Stomach (tissue), 9 donors: ENCODE data around the gene TMEM255B. TPM values are rescaled to one million over a fixed set of nuclear protein-coding genes. Genes with fewer than 3 reads are reported as not detected.

Experiments
- DNase-seq, 2 donors: peaks; one replicate each; pipeline versions ENCODE4 v3.0.0 to v3.0.0-alpha.2; 2013 to 2019
- H3K27ac ChIP-seq, 5 donors: fragments of 200-600 bp in 4 of 5; sonication (generic) in 4 of 5; one replicate each; pipeline ENCODE4 v1.5.1; 2013 to 2019; ENCODE audit warnings: mild to moderate bottlenecking in 1 of 5, moderate library complexity in 1 of 5
- H3K27me3 ChIP-seq, 3 donors: fragments of 200-600 bp; sonication (generic); one replicate each; pipeline ENCODE4 v1.5.1; 2017 to 2019; ENCODE audit warnings: mixed run types in 1 of 3
- H3K36me3 ChIP-seq, 4 donors: fragments of 200-600 bp; sonication (generic); 1 replicate in 3 of 4; 2 replicates in 1 of 4; pipeline ENCODE4 v1.5.1; 2016 to 2019
- H3K4me1 ChIP-seq, 4 donors: fragments of 200-600 bp; sonication (generic); one replicate each; pipeline ENCODE4 v1.5.1; 2016 to 2019
- H3K4me3 ChIP-seq, 4 donors: fragments of 200-600 bp; sonication (generic) in 3 of 4; one replicate each; pipeline ENCODE4 v1.5.1; 2016 to 2019; ENCODE audit warnings: mild to moderate bottlenecking in 1 of 4
- H3K9me3 ChIP-seq, 4 donors: fragments of 200-600 bp; sonication (generic); one replicate each; pipeline ENCODE4 v1.5.1; 2016 to 2019
- EP300 ChIP-seq: sonication (generic); formaldehyde crosslinking; IDR thresholded peaks from one replicate; pipeline ENCODE4 v1.6.1; 2017; ENCODE audit warnings: antibody characterized with exemption
- POLR2A ChIP-seq, 4 donors: fragments of 450-650 bp; IDR thresholded peaks; one replicate each; pipeline ENCODE4 v1.6.1; 2016; ENCODE audit warnings: antibody characterized with exemption in 4 of 4, control low read depth in 2 of 4, mild to moderate bottlenecking in 1 of 4, moderate library complexity in 1 of 4
- POLR2AphosphoS5 ChIP-seq, 3 donors: sonication (generic); formaldehyde crosslinking; IDR thresholded peaks; one replicate each; pipeline ENCODE4 v1.6.1; 2016; ENCODE audit warnings: antibody characterized with exemption in 3 of 3
- WGBS, 5 donors: extraction: QIAGEN DNeasy Blood & Tissue Kit in 3 of 5; methylation state at CpG; one replicate each; pipeline versions ENCODE4 v1.1.5 to v1.1.7; 2013 to 2018; 5-methylcytosine and 5-hydroxymethylcytosine counted together
- intact Hi-C: fragments of 100-400 bp; cut with DNase I; formaldehyde crosslinking; loops from one replicate; pipeline ENCODE4 v1.15.1; 2023; ENCODE audit warnings: low total_unique reads
- polyA plus RNA-seq, 3 donors: library from polyadenylated mRNA; stranded (reverse); fragments of 200-250 nt; gene quantifications; one replicate each; pipeline ENCODE4 v1.2.3, GENCODE V29; 2013
- total RNA-seq, 5 donors: library from RNA; depleted of rRNA; stranded (reverse); fragments of >200 nt; gene quantifications; one replicate each; pipeline versions ENCODE4 v1.1.0 to v1.2.3, GENCODE V29; 2014 to 2016
- TF ChIP-seq, protein P1 (sequence below), 7 experiments: fragments of 450-650 bp in 4 of 7; fragments of 200-600 bp in 3 of 7; sonication (generic) in 3 of 7; IDR thresholded peaks; one replicate each; pipeline ENCODE4 v1.5.1; 2016 to 2019; ENCODE audit warnings: antibody characterized with exemption in 7 of 7, control low read depth in 2 of 7, mild to moderate bottlenecking in 1 of 7
- donor health status: healthy with polysubstance abuse.
- donor health status: Bipolar disorder and iron deficiency.
- donor health status: healthy.

Gene TMEM255B
- total and polyA plus RNA-seq, 8 donors: 1.3 to 7.9 (median 4.6) TPM; not detected in 1

- Histone ChIP-seq H3K4me3 (peak overlapping the region in 3 of 4 donors; percentile 3 to 24 (median 18)), H3K27ac (peak overlapping the region; percentile 54 to 86 (median 81)), H3K36me3 (peaks cover 9 to 50% (median 35%) of the 10 kb centered on the region in 4 donors), H3K4me1 (peaks cover 18 to 58% (median 43%) of the 10 kb centered on the region in 4 donors), H3K27me3 (no peaks in the 10 kb centered on the region), H3K9me3 (no peaks in the 10 kb centered on the region)
- WGBS, 5 donors: 79 to 85% (median 82%) methylated on average over 34 to 52 of the region's 52 CpGs
- DNase-seq: no peak
- intact Hi-C loops: loop anchor here (10.0 kb wide), 2 partner anchors 85 to 125 kb away; no protein-coding TSS in a partner anchor
- TF ChIP-seq, protein P1, sequence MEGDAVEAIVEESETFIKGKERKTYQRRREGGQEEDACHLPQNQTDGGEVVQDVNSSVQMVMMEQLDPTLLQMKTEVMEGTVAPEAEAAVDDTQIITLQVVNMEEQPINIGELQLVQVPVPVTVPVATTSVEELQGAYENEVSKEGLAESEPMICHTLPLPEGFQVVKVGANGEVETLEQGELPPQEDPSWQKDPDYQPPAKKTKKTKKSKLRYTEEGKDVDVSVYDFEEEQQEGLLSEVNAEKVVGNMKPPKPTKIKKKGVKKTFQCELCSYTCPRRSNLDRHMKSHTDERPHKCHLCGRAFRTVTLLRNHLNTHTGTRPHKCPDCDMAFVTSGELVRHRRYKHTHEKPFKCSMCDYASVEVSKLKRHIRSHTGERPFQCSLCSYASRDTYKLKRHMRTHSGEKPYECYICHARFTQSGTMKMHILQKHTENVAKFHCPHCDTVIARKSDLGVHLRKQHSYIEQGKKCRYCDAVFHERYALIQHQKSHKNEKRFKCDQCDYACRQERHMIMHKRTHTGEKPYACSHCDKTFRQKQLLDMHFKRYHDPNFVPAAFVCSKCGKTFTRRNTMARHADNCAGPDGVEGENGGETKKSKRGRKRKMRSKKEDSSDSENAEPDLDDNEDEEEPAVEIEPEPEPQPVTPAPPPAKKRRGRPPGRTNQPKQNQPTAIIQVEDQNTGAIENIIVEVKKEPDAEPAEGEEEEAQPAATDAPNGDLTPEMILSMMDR (IDR thresholded peaks at IDR 0.05): no peak
- TF ChIP-seq POLR2A (IDR thresholded peaks at IDR 0.05): no peak
- TF ChIP-seq EP300: no peak
- no peak for TF ChIP-seq POLR2AphosphoS5 (IDR thresholded peaks at IDR 0.05)
These were observed 61.0 kb downstream of the TMEM255B start for GRCh38 chr13:113819731-113820715.

- Histone ChIP-seq H3K27ac (peak overlapping the region; percentile 54 to 86 (median 81)), H3K27me3 (no peaks in the 10 kb centered on the region), H3K4me1 (peaks cover 18 to 52% (median 39%) of the 10 kb centered on the region in 4 donors), H3K36me3 (peaks cover 14 to 60% (median 45%) of the 10 kb centered on the region in 4 donors), H3K9me3 (no peaks in the 10 kb centered on the region), H3K4me3 (peak overlapping the region; percentile 3 to 24 (median 21))
- peak; percentile 17 for TF ChIP-seq EP300
- TF ChIP-seq, protein P1 (IDR thresholded peaks at IDR 0.05): no peak
- peak; percentile 47 to 83 (median 55) for TF ChIP-seq POLR2AphosphoS5 (IDR thresholded peaks at IDR 0.05)
- no peak for TF ChIP-seq POLR2A (IDR thresholded peaks at IDR 0.05)
- 51 to 70% (median 59%) methylated on average over 47 to 54 of the region's 54 CpGs for WGBS, 5 donors
- intact Hi-C loops: no loop called here
- DNase-seq: peak in 1 of 2 donors; percentile 87
These were observed 62.0 kb downstream of the TMEM255B start for GRCh38 chr13:113820813-113821651.

DNA sequence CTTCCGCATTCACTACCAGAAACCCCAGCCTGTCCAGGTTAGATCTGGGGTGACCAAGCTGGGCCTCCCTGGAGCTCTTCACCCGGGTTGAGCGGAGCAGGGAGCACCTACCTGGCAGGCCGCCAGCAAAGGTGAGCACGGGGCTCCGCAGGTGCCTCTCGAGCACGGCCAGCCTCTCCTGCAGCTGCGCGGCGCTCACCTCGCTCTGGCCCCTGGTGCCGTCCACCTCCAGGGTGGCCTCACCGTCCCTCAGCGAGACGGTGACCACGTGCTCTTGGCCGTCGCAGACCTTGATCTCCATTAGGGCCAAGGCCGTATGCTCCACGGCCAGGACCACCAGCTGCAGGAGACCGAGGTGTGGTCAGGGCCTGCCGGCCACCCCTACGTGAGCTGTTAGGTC is 62.8 kb downstream of the TMEM255B start:
- H3K4me3 ChIP-seq: no peak overlapping the region
- peaks cover 18 to 44% (median 32%) of the 10 kb centered on the region in 4 donors for H3K4me1 ChIP-seq
- DNase-seq: no peak
- no peak for TF ChIP-seq POLR2AphosphoS5 (IDR thresholded peaks at IDR 0.05)
- TF ChIP-seq, protein P1 (IDR thresholded peaks at IDR 0.05): no peak
- no peak for TF ChIP-seq POLR2A (IDR thresholded peaks at IDR 0.05)
- no peak for TF ChIP-seq EP300
- peaks cover 17 to 68% (median 53%) of the 10 kb centered on the region in 4 donors for H3K36me3 ChIP-seq
- WGBS, 5 donors: 88 to 94% (median 91%) methylated on average over 19 to 24 of the region's 24 CpGs
- intact Hi-C loops: no loop called here
- no peaks in the 10 kb centered on the region for H3K9me3 ChIP-seq
- peak overlapping the region; percentile 54 to 86 (median 81) for H3K27ac ChIP-seq
- no peaks in the 10 kb centered on the region for H3K27me3 ChIP-seq

GRCh38 chr13:113822266-113822665 is 63.2 kb downstream of the TMEM255B start:
- intact Hi-C loops: no loop called here
- Histone ChIP-seq H3K27me3 (no peaks in the 10 kb centered on the region), H3K36me3 (peaks cover 22 to 72% (median 57%) of the 10 kb centered on the region in 4 donors), H3K9me3 (no peaks in the 10 kb centered on the region), H3K4me1 (peaks cover 18 to 40% (median 29%) of the 10 kb centered on the region in 4 donors), H3K4me3 (no peak overlapping the region), H3K27ac (peak overlapping the region in 2 of 5 donors; percentile 81 to 86)
- TF ChIP-seq POLR2A (IDR thresholded peaks at IDR 0.05) (no peak), POLR2AphosphoS5 (IDR thresholded peaks at IDR 0.05) (no peak), EP300 (no peak)
- TF ChIP-seq, protein P1 (IDR thresholded peaks at IDR 0.05): no peak
- no peak for DNase-seq
- WGBS, 5 donors: 93 to 100% (median 98%) methylated on average over 7 to 12 of the region's 12 CpGs
